H1 (cell line): ENCODE data around the gene PLXDC2. TPM values are rescaled to one million over a fixed set of nuclear protein-coding genes. Genes with fewer than 3 reads are reported as not detected.

Experiments
- CTCF ChIA-PET: fragments of 300-600 bp; sonication (Branson Sonifier 250); formaldehyde crosslinking; loops from one replicate; lab custom pipeline; 2021; ENCODE audit not compliant: partially characterized antibody; lab: Charles Lee
- POLR2A ChIA-PET: fragments of 300-600 bp; sonication (Branson Sonifier 250); formaldehyde crosslinking; loops from one replicate; lab custom pipeline; 2021; ENCODE audit warnings: inconsistent platforms; ENCODE audit not compliant: partially characterized antibody; lab: Charles Lee
- DNase-seq, 2 experiments: peaks; one replicate each; pipeline versions ENCODE4 v3.0.0 to v3.0.0-alpha.2; 2010 to 2022; ENCODE audit warnings: low spot score in 2 of 2, low read depth in 1 of 2, mixed read lengths in 1 of 2
- FAIRE-seq: peaks from 2 replicates; lab custom pipeline; 2011; peaks lifted over from hg19 to GRCh38; lab: Jason Lieb, UNC
- H2AFZ ChIP-seq: 2 replicates; pipeline ENCODE4 v1.8.1; 2012; ENCODE audit warnings: low read length, inconsistent platforms
- H2AK5ac ChIP-seq: 2 replicates; pipeline ENCODE4 v1.6.1; 2013; ENCODE audit warnings: low read depth, low read length
- H2BK120ac ChIP-seq: replicated peaks from 2 replicates; pipeline ENCODE3; 2013; ENCODE audit warnings: low read depth, low read length, inconsistent platforms
- H2BK12ac ChIP-seq: 2 replicates; pipeline ENCODE4 v1.6.1; 2013; ENCODE audit warnings: low read depth, low read length
- H2BK15ac ChIP-seq: 2 replicates; pipeline ENCODE4 v1.6.1; 2013; ENCODE audit warnings: low read length
- H2BK20ac ChIP-seq: 2 replicates; pipeline ENCODE4 v1.6.1; 2013; ENCODE audit warnings: low read length
- H2BK5ac ChIP-seq: 2 replicates; pipeline ENCODE4 v1.6.1; 2013; ENCODE audit warnings: low read depth, low read length
- H3K14ac ChIP-seq: 2 replicates; pipeline ENCODE4 v1.6.1; 2013; ENCODE audit warnings: inconsistent platforms; ENCODE audit not compliant: insufficient read length
- H3K18ac ChIP-seq: 2 replicates; pipeline ENCODE4 v1.6.1; 2013; ENCODE audit warnings: low read length; ENCODE audit errors: extremely low read depth
- H3K23ac ChIP-seq: 2 replicates; pipeline ENCODE4 v1.6.1; 2013; ENCODE audit warnings: inconsistent platforms; ENCODE audit not compliant: insufficient read length
- H3K23me2 ChIP-seq: 2 replicates; pipeline ENCODE4 v1.6.1; 2013; ENCODE audit warnings: low read depth, low read length
- H3K27ac ChIP-seq: 2 replicates; pipeline ENCODE4 v1.6.1; 2011; ENCODE audit warnings: low read depth, low read length, inconsistent platforms
- H3K27me3 ChIP-seq, 4 experiments: replicated peaks in 1 of 4; 1 replicate in 1 of 4; 2 replicates in 3 of 4; pipeline versions ENCODE4 v1.6.1 to v1.8.1; 2011 to 2013; ENCODE audit warnings: low read length in 3 of 4, mild to moderate bottlenecking in 3 of 4, inconsistent platforms in 2 of 4, mixed read lengths in 2 of 4, moderate library complexity in 1 of 4; ENCODE audit not compliant: control insufficient read depth in 3 of 4, insufficient read depth in 3 of 4; ENCODE audit errors: extremely low read depth in 1 of 4
- H3K36me3 ChIP-seq, 4 experiments: 2 replicates each; pipeline versions ENCODE4 v1.6.1 to v1.8.1; 2011 to 2013; ENCODE audit warnings: mild to moderate bottlenecking in 4 of 4, low read length in 3 of 4, moderate library complexity in 2 of 4, control low read depth in 1 of 4, inconsistent platforms in 1 of 4; ENCODE audit not compliant: insufficient read depth in 4 of 4, control insufficient read depth in 2 of 4
- H3K4ac ChIP-seq: replicated peaks from 2 replicates; pipeline ENCODE3; 2013; ENCODE audit warnings: low read length, low read depth, mixed read lengths, inconsistent platforms; ENCODE audit not compliant: insufficient read length
- H3K4me1 ChIP-seq, 4 experiments: replicated peaks in 1 of 4; 1 replicate in 1 of 4; 2 replicates in 3 of 4; pipeline versions ENCODE4 v1.6.1 to v1.8.1; 2011 to 2013; ENCODE audit warnings: low read length in 3 of 4, inconsistent platforms in 2 of 4, mixed read lengths in 1 of 4; ENCODE audit not compliant: insufficient read depth in 4 of 4, control insufficient read depth in 3 of 4
- H3K4me2 ChIP-seq, 2 experiments: 2 replicates each; pipeline versions ENCODE4 v1.6.1 to v1.8.1; 2011 to 2013; ENCODE audit warnings: low read depth in 2 of 2, low read length in 2 of 2, control low read depth in 1 of 2, inconsistent platforms in 1 of 2, mild to moderate bottlenecking in 1 of 2; ENCODE audit not compliant: insufficient read depth in 1 of 2
- H3K4me3 ChIP-seq, 4 experiments: fragments of 200-600, 300-600 bp in 1 of 4; sonication (generic), shearing (Covaris generic), sonication (Bioruptor Twin) in 1 of 4; 2 replicates each; pipeline versions ENCODE4 v1.5.1 to v1.8.1; 2011 to 2016; ENCODE audit warnings: low read length in 4 of 4, low read depth in 3 of 4, control low read depth in 2 of 4, inconsistent platforms in 2 of 4, mild to moderate bottlenecking in 2 of 4, mixed read lengths in 1 of 4, moderate library complexity in 1 of 4; ENCODE audit not compliant: insufficient read depth in 2 of 4; ENCODE audit errors: extremely low read depth in 1 of 4
- H3K56ac ChIP-seq: replicated peaks from 2 replicates; pipeline ENCODE3; 2013; ENCODE audit warnings: low read depth, mild to moderate bottlenecking, mixed read lengths, low read length, inconsistent platforms; ENCODE audit not compliant: insufficient read length
- H3K79me1 ChIP-seq: 2 replicates; pipeline ENCODE4 v1.6.1; 2013; ENCODE audit warnings: low read depth, low read length, control low read depth
- H3K79me2 ChIP-seq, 2 experiments: 2 replicates each; pipeline versions ENCODE4 v1.6.1 to v1.8.1; 2012 to 2013; ENCODE audit warnings: low read length in 2 of 2, mild to moderate bottlenecking in 2 of 2, inconsistent platforms in 1 of 2; ENCODE audit not compliant: insufficient read depth in 2 of 2, control insufficient read depth in 1 of 2
- H3K9ac ChIP-seq, 4 experiments: replicated peaks in 1 of 4; 1 replicate in 1 of 4; 2 replicates in 3 of 4; pipeline versions ENCODE4 v1.6.1 to v1.8.1; 2011 to 2013; ENCODE audit warnings: low read depth in 3 of 4, low read length in 3 of 4, control low read depth in 2 of 4, mild to moderate bottlenecking in 2 of 4, moderate library complexity in 2 of 4, inconsistent platforms in 1 of 4; ENCODE audit errors: extremely low read depth in 1 of 4
- H3K9me3 ChIP-seq, 2 experiments: 2 replicates each; pipeline versions ENCODE4 v1.6.1 to v1.8.1; 2012 to 2013; ENCODE audit warnings: mild to moderate bottlenecking in 2 of 2, moderate library complexity in 2 of 2, control low read depth in 1 of 2, inconsistent platforms in 1 of 2, low read depth in 1 of 2, low read length in 1 of 2, mixed read lengths in 1 of 2; ENCODE audit not compliant: insufficient read depth in 2 of 2
- H4K20me1 ChIP-seq, 2 experiments: replicated peaks in 1 of 2; 2 replicates each; pipeline versions ENCODE3 to v1.8.1; 2011 to 2013; ENCODE audit warnings: inconsistent platforms in 2 of 2, low read length in 2 of 2, mild to moderate bottlenecking in 1 of 2; ENCODE audit not compliant: insufficient read depth in 2 of 2, control insufficient read depth in 1 of 2
- H4K5ac ChIP-seq: 2 replicates; pipeline ENCODE4 v1.6.1; 2013; ENCODE audit warnings: low read length, low read depth, mixed read lengths, inconsistent platforms; ENCODE audit not compliant: insufficient read length
- H4K8ac ChIP-seq: 2 replicates; pipeline ENCODE4 v1.8.0; 2013; ENCODE audit warnings: mild to moderate bottlenecking, moderate library complexity, low read length, inconsistent platforms; ENCODE audit not compliant: insufficient read depth; ENCODE audit errors: extremely low read depth
- H4K91ac ChIP-seq: replicated peaks from 2 replicates; pipeline ENCODE3; 2013; ENCODE audit warnings: low read length, mixed read lengths, inconsistent platforms; ENCODE audit not compliant: insufficient read length
- BACH1 ChIP-seq: IDR thresholded peaks from 2 replicates; pipeline ENCODE4 v1.6.1; 2012; ENCODE audit warnings: low read length, improper control_type of control experiment
- EGR1 ChIP-seq: IDR thresholded peaks from 2 replicates; pipeline ENCODE4 v1.6.1; 2011; ENCODE audit warnings: low read depth, low read length, borderline replicate concordance
- EP300 ChIP-seq, 2 experiments: IDR thresholded peaks; 1 replicate in 1 of 2; 2 replicates in 1 of 2; pipeline ENCODE4 v1.6.1; 2011 to 2012; ENCODE audit warnings: low read depth in 2 of 2, low read length in 2 of 2, mild to moderate bottlenecking in 2 of 2, borderline replicate concordance in 1 of 2, inconsistent platforms in 1 of 2, moderate library complexity in 1 of 2
- HDAC2 ChIP-seq, 2 experiments: fragments of 300-600 bp in 1 of 2; sonication (generic) in 1 of 2; IDR thresholded peaks; 2 replicates each; pipeline ENCODE4 v1.6.1; 2011 to 2012; ENCODE audit warnings: low read depth in 2 of 2, low read length in 2 of 2, mild to moderate bottlenecking in 2 of 2, moderate library complexity in 2 of 2, borderline replicate concordance in 1 of 2, inconsistent platforms in 1 of 2
- KDM1A ChIP-seq: fragments of 200-600, 300-600 bp; sonication (generic); IDR thresholded peaks from 2 replicates; pipeline ENCODE4 v1.7.1; 2016; ENCODE audit warnings: mild to moderate bottlenecking, low read length, borderline replicate concordance
- KDM4A ChIP-seq: IDR thresholded peaks from one replicate; pipeline ENCODE4 v1.7.1; 2012; ENCODE audit warnings: low read depth, mild to moderate bottlenecking, moderate library complexity, low read length, inconsistent platforms; ENCODE audit not compliant: severe bottlenecking
- PHF8 ChIP-seq: fragments of 200-600 bp; sonication (generic); conservative IDR thresholded peaks from 2 replicates; pipeline ENCODE4 v1.7.1; 2012; ENCODE audit warnings: low read depth, mild to moderate bottlenecking, inconsistent platforms, low read length, moderate library complexity
- POU5F1 ChIP-seq: IDR thresholded peaks from 2 replicates; pipeline ENCODE4 v1.6.1; 2011; ENCODE audit warnings: low read depth, mild to moderate bottlenecking, low read length, moderate library complexity
- SIN3A ChIP-seq, 2 experiments: IDR thresholded peaks in 1 of 2; conservative IDR thresholded peaks in 1 of 2; 2 replicates each; pipeline ENCODE4 v1.6.1; 2011 to 2012; ENCODE audit warnings: low read length in 2 of 2, improper control_type of control experiment in 1 of 2, low read depth in 1 of 2, mild to moderate bottlenecking in 1 of 2
- WGBS, 2 experiments: shearing (Covaris generic) in 1 of 2; methylation state at CpG; one replicate each; pipeline versions ENCODE4 v1.1.6 to v1.1.7; 2013 to 2015; ENCODE audit warnings: low lambda C conversion rate in 2 of 2, mixed read lengths in 2 of 2, inconsistent platforms in 1 of 2, low coverage in 1 of 2, missing lambda C conversion rate in 1 of 2; ENCODE audit not compliant: insufficient replicate concordance in 2 of 2, insufficient coverage in 1 of 2, insufficient read length in 1 of 2; ENCODE audit errors: extremely low coverage in 1 of 2, missing lambda C conversion rate in 1 of 2; 5-methylcytosine and 5-hydroxymethylcytosine counted together
- polyA plus RNA-seq, 7 experiments: library from polyadenylated mRNA; depleted of rRNA in 3 of 7; stranded (reverse) in 5 of 7; unstranded in 2 of 7; fragments of >200 nt in 5 of 7; fragments of 200-250 nt in 2 of 7; gene quantifications; 1 replicate in 5 of 7; 2 replicates in 1 of 7; 4 replicates in 1 of 7; pipeline versions ENCODE4 v1.2.1 to v1.2.3, GENCODE V29; 2011 to 2013; ENCODE audit warnings: missing spikeins in 2 of 7, mixed read lengths in 2 of 7
- total RNA-seq: library from RNA; stranded (reverse); fragmentation: NEBNext Ultra II Directional; extraction: Animal tissue kit (Norgen Biotek cat#: 25700); gene quantifications from 2 replicates; pipeline ENCODE4 v1.2.1, GENCODE V29; 2021

Gene PLXDC2
- total and polyA plus RNA-seq, 2 of the 8 experiments (the other 6 are each of a cell fraction or from before 2014, with no cell fraction given) = 23.0 to 40.5 TPM

DNA sequence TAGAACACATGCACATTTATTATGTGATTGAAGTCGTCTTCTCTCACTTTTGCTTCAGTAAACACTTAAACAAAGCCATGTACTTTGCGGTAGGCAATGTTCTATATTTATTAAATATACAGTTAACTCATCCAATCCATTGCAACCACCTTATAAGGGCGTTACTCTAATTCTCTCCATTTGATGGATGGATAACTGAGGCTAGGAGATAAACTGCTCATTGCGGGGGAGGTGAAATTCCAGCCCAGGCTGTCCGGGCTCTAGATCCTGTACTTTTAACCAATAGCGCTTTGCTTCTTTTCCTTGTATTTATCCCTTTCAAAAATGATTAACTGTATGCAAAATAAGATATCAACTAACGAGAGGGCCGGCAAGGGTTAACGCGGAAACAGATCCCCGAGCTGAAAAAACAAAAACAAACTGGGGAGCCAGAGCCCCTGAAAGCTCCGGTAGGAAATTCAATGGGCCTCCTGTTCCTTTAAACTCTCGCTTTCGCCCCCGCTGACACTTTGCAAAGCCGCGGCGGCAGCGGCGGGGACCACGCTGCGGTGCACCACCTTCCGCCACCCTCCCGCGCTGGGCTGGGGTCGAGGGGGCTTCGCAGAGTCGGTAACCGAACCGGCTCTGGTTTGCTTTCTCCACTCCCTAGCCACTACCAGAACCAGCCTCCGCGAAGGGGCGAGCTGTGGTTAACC is 1.0 kb upstream of the PLXDC2 start:
- Histone ChIP-seq H3K79me2 (peaks cover 0 to 37% of the 10 kb centered on the region in 2 experiments; a peak in 3 of 4 replicates), H3K4me2 (peak overlapping the region; percentile 66 to 70), H3K36me3 (no peaks in the 10 kb centered on the region; a peak in 1 of 8 replicates), H4K5ac (peak overlapping the region; percentile 85), H3K4ac (no peak overlapping the region), H3K4me1 (peaks cover 0 to 3% (median 0%) of the 10 kb centered on the region in 4 experiments; a peak in 2 of 7 replicates), H3K9me3 (no peaks in the 10 kb centered on the region), H4K91ac (peak overlapping the region; percentile 57), H2BK20ac (no peak overlapping the region; the same call in 1 of the 2 replicates), H3K9ac (peak overlapping the region; percentile 3 to 77 (median 63); a peak in 6 of 7 replicates), H3K56ac (peak overlapping the region; percentile 40), H2BK15ac (no peak overlapping the region), H2BK120ac (no peak overlapping the region), H4K20me1 (no peaks in the 10 kb centered on the region), H3K23ac (no peak overlapping the region), H3K14ac (no peak overlapping the region), H3K27me3 (no peaks in the 10 kb centered on the region), H2AK5ac (no peak overlapping the region), H4K8ac (peak overlapping the region; percentile 84; the same call in 1 of the 2 replicates), H3K23me2 (peaks cover 13% of the 10 kb centered on the region), H3K27ac (peak overlapping the region; percentile 40; the same call in 1 of the 2 replicates), H2BK12ac (no peak overlapping the region; the same call in 1 of the 2 replicates), H2BK5ac (peak overlapping the region; percentile 86; the same call in 1 of the 2 replicates), H3K4me3 (peak overlapping the region; percentile 72 to 99 (median 89)), H2AFZ (no peak overlapping the region), H3K18ac (peak overlapping the region; percentile 67), H3K79me1 (no peaks in the 10 kb centered on the region; the same call in 1 of the 2 replicates)
- ChIA-PET POLR2A (interaction anchor here (0.6 to 1.6 kb wide), 11 partner anchors 9 to 962 kb away, joined by 3 to 6 read pairs (median 3); no protein-coding TSS in a partner anchor), CTCF (interaction anchor here (0.7 to 1.6 kb wide), 4 partner anchors 101 to 404 kb away, joined by 3 to 4 read pairs (median 3); no protein-coding TSS in a partner anchor)
- DNase-seq (peak in 1 of 2 experiments; percentile 1), FAIRE-seq (no peak)
- WGBS, 2 experiments = 4% methylated on average over 33 of the region's 33 CpGs; no CpG with 5 or more reads in 1 of the 2 experiments
- TF ChIP-seq KDM4A = no peak
- peak in 1 of 2 experiments; percentile 14; a peak in 1 of 3 replicates for TF ChIP-seq EP300 (IDR thresholded peaks at IDR 0.05; ENCODE audit: borderline replicate concordance in 1 of 2, low read depth in 2 of 2, low read length in 2 of 2)
- TF ChIP-seq HDAC2 (IDR thresholded peaks at IDR 0.05; ENCODE audit: borderline replicate concordance in 1 of 2, low read depth in 2 of 2, low read length in 2 of 2) = peak in 1 of 2 experiments; percentile 29; a peak in 1 of 4 replicates
- peak in 1 of 2 experiments; percentile 41; a peak in 2 of 4 replicates for TF ChIP-seq SIN3A (conservative IDR thresholded peaks at IDR 0.05 in 1 of 2, IDR thresholded peaks at IDR 0.05 in 1 of 2; ENCODE audit: low read depth in 1 of 2, low read length in 2 of 2)
- TF ChIP-seq BACH1 = no peak
- 0 out of 2 replicates have a peak, but pooled peaks have one; percentile 20 for TF ChIP-seq POU5F1
- peak; percentile 2; the same call in 1 of the 2 replicates for TF ChIP-seq EGR1
- peak; percentile 57; the same call in 1 of the 2 replicates for TF ChIP-seq KDM1A
- TF ChIP-seq PHF8 = peak; percentile 53; the same call in 1 of the 2 replicates
